Measurements from ENCODE around the gene P2RX3. TPM values are rescaled to one million over a fixed set of nuclear protein-coding genes. Genes with fewer than 3 reads are reported as not detected.

P2RX3 gene
- total RNA-seq, 4 donors from 2014 or later = 0.22 TPM; not detected in 3

- no peaks in the 10 kb centered on the region for H3K4me1 ChIP-seq
- WGBS, 2 donors = 84 to 89% methylated on average over 4 of the region's 4 CpGs
- no peaks in the 10 kb centered on the region for H3K27me3 ChIP-seq
- H3K4me3 ChIP-seq = no peak overlapping the region
- H3K36me3 ChIP-seq = no peaks in the 10 kb centered on the region
- no peak overlapping the region for H3K27ac ChIP-seq
- no peaks in the 10 kb centered on the region for H3K9me3 ChIP-seq
- no peak for DNase-seq (ENCODE audit: low spot score in 2 of 2)
- TF ChIP-seq EP300 (IDR thresholded peaks at IDR 0.05) (no peak), CTCF (IDR thresholded peaks at IDR 0.05) (no peak), POLR2A (IDR thresholded peaks at IDR 0.05) (no peak)
Observed at GRCh38 chr11:57394203-57394965, 56.2 kb downstream of the P2RX3 start.

DNA sequence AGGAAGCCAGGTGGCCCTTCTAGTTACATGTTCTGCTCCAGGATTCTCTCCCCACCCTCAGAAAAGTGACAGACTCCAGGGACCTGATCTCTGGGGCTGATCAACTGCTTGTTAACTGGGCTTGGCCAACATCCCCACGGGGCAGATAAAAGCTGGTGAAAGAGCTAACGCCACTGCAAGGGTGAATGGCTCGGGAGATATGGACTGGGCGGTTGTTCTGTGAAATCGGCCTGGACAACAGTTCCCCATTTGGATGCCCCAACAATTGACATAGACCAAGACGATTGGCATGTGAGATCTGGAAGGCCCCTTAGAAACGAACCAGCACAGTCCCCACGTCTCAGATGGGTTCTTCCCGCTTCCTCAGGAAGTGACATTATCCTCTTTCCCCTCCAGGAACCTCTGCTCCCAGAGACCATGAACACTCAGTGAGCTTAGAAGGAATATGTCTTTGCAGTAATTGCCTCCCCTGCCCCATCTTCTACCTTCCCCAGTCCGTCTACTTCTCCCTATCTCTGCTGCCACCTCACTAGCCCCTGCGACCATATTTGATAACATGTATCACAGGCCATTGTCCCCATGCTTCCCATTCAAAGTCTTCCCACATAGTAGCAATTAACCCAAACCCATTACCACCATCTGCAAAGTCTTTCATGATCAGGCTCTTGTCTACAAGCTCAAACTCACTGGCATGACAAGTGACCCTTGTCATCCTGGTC lies 57.9 kb downstream of the P2RX3 start:
- no peaks in the 10 kb centered on the region for H3K9me3 ChIP-seq
- no peaks in the 10 kb centered on the region for H3K4me1 ChIP-seq
- no peak for DNase-seq (ENCODE audit: low spot score in 2 of 2)
- WGBS, 2 donors = 81 to 84% methylated on average over 11 of the region's 11 CpGs
- no peak overlapping the region for H3K27ac ChIP-seq
- no peak overlapping the region for H3K4me3 ChIP-seq
- no peaks in the 10 kb centered on the region for H3K36me3 ChIP-seq
- no peaks in the 10 kb centered on the region for H3K27me3 ChIP-seq
- TF ChIP-seq EP300 (IDR thresholded peaks at IDR 0.05) (no peak), POLR2A (IDR thresholded peaks at IDR 0.05) (no peak), CTCF (IDR thresholded peaks at IDR 0.05) (no peak)

DNA sequence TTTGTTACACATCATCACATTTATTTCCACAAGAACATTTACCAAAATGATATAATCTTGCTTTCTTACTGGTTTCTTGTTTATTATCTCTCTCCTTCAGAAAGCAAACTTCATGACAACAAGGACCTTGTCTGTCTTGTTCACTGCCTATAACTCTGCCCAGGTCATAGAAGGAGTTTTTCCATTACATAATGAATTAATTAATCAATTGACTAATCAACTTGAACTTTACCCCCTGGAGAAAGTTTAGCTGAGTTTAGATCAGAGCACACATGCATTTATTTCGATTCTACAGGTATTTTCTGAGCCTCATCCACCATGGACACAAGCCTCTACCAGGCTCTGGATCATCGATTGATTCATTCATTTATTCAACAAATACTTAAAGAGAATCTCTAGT lies 58.6 kb downstream of the P2RX3 start:
- TF ChIP-seq EP300 (IDR thresholded peaks at IDR 0.05) (no peak), CTCF (IDR thresholded peaks at IDR 0.05) (no peak), POLR2A (IDR thresholded peaks at IDR 0.05) (no peak)
- Histone ChIP-seq H3K36me3 (no peaks in the 10 kb centered on the region), H3K4me3 (no peak overlapping the region), H3K27ac (no peak overlapping the region), H3K27me3 (no peaks in the 10 kb centered on the region), H3K4me1 (no peaks in the 10 kb centered on the region), H3K9me3 (no peaks in the 10 kb centered on the region)
- WGBS, 2 donors = 75 to 84% methylated on average over 2 of the region's 2 CpGs
- DNase-seq (ENCODE audit: low spot score in 2 of 2) = no peak

DNA sequence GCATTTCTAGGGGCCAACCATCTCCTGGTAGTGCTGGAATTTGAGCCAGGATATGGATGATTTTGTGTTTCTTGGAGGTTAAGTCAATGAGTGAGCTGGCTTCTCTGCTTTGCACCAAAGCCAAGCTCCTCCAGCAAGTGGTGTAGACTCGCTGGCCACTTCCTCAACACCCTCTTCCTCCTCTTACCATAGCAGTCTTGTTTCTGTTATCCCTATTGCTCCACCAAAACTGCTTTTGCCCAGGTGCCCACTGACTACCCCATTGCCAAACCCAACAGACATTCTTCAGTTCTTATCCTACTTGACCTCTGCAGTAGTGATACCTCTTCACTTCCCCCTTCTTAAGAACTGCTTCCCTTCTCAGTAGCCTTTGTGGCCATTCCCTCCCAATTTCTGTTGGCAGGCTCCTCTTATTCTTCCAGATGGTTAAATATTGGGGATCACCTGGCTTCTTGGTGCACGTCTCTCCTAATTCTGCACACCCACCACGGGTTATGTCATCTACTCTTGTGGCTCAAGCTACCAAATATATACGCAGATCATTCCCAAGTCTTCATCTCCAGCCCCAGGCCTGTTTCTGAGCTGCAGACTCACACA lies 59.3 kb downstream of the P2RX3 start:
- no peak for DNase-seq (ENCODE audit: low spot score in 2 of 2)
- no peaks in the 10 kb centered on the region for H3K27me3 ChIP-seq
- H3K27ac ChIP-seq = no peak overlapping the region
- H3K4me1 ChIP-seq = no peaks in the 10 kb centered on the region
- no peaks in the 10 kb centered on the region for H3K36me3 ChIP-seq
- H3K4me3 ChIP-seq = no peak overlapping the region
- TF ChIP-seq POLR2A (IDR thresholded peaks at IDR 0.05) = no peak
- WGBS, 2 donors = 72 to 80% methylated on average over 4 of the region's 4 CpGs
- H3K9me3 ChIP-seq = no peaks in the 10 kb centered on the region

- Histone ChIP-seq H3K4me3 (no peak overlapping the region), H3K27me3 (no peaks in the 10 kb centered on the region), H3K4me1 (no peaks in the 10 kb centered on the region), H3K9me3 (no peaks in the 10 kb centered on the region), H3K27ac (no peak overlapping the region), H3K36me3 (peaks cover 0 to 7% (median 0%) of the 10 kb centered on the region in 3 donors)
- TF ChIP-seq POLR2A (IDR thresholded peaks at IDR 0.05) = no peak
- no peak for DNase-seq (ENCODE audit: low spot score in 2 of 2)
- 69 to 78% methylated on average over 5 of the region's 5 CpGs for WGBS, 2 donors
Observed at GRCh38 chr11:57399221-57399620, 61.1 kb downstream of the P2RX3 start.

Measured in tibial nerve (tissue), 4 donors.